GM06990 (cell line): ENCODE data around the gene ADAMTSL1.

ENCODE experiments used
- DNase-seq: peaks from one replicate; pipeline ENCODE4 v3.0.0-alpha.2; 2011; ENCODE audit not compliant: insufficient read length; ENCODE audit errors: extremely low read depth
- H3K27me3 ChIP-seq: replicated peaks from 2 replicates; pipeline ENCODE4 v1.6.0; 2011; ENCODE audit warnings: low read length; ENCODE audit not compliant: control insufficient read depth, insufficient read depth
- H3K36me3 ChIP-seq: 2 replicates; pipeline ENCODE4 v1.5.1; 2011; ENCODE audit warnings: low read length; ENCODE audit not compliant: control insufficient read depth, insufficient read depth
- H3K4me3 ChIP-seq: replicated peaks from 2 replicates; pipeline ENCODE4 v1.5.1; 2011; ENCODE audit warnings: low read depth, mild to moderate bottlenecking, control low read depth, low read length
- TF ChIP-seq, protein P1 (sequence below): IDR thresholded peaks from 2 replicates; pipeline ENCODE4 v1.5.1; 2011; ENCODE audit warnings: low read length, control low read depth, mild to moderate bottlenecking, inconsistent platforms; ENCODE audit not compliant: insufficient read depth, poor library complexity, severe bottlenecking

Gene ADAMTSL1

DNA sequence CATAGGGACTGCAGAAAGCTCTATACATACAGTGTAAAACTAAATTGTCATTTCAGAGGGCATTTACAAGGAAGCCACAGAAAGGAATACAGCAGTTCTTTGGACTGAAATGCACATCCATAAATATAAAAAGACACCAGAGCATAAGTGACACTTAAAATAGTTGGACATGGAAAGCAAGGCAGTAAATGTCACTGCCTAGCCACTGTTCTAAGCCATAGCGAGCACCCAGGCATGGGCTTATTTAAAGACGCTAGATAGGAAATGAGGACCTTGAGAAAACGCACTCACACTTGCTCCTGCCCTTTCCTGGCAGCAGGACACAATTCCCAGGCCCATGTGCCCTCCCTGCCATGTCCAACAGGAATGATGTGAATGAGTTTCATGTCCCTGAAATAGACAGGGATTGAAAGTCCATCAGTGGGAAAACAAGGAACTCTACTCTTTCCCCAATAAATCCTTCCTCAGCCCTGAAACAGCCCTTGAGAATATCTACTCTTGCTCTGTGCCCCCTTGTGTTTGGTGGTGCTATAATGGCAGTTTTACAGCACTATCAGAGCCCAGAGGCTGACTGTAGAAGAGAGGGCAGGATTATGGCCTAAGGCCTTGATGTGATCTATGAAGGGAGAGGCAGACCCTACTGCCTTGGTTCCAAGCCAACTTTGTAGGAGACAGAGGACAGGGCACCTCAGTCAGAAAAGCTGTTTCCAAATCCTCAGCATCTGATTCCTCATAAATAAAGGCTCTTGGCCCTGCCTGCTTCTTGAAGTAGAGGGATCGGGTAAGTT is 376.1 kb downstream of the ADAMTSL1 start:
- no peaks in the 10 kb centered on the region for H3K36me3 ChIP-seq
- H3K27me3 ChIP-seq, result no peaks in the 10 kb centered on the region
- TF ChIP-seq, protein P1, sequence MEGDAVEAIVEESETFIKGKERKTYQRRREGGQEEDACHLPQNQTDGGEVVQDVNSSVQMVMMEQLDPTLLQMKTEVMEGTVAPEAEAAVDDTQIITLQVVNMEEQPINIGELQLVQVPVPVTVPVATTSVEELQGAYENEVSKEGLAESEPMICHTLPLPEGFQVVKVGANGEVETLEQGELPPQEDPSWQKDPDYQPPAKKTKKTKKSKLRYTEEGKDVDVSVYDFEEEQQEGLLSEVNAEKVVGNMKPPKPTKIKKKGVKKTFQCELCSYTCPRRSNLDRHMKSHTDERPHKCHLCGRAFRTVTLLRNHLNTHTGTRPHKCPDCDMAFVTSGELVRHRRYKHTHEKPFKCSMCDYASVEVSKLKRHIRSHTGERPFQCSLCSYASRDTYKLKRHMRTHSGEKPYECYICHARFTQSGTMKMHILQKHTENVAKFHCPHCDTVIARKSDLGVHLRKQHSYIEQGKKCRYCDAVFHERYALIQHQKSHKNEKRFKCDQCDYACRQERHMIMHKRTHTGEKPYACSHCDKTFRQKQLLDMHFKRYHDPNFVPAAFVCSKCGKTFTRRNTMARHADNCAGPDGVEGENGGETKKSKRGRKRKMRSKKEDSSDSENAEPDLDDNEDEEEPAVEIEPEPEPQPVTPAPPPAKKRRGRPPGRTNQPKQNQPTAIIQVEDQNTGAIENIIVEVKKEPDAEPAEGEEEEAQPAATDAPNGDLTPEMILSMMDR, result no peak

DNA sequence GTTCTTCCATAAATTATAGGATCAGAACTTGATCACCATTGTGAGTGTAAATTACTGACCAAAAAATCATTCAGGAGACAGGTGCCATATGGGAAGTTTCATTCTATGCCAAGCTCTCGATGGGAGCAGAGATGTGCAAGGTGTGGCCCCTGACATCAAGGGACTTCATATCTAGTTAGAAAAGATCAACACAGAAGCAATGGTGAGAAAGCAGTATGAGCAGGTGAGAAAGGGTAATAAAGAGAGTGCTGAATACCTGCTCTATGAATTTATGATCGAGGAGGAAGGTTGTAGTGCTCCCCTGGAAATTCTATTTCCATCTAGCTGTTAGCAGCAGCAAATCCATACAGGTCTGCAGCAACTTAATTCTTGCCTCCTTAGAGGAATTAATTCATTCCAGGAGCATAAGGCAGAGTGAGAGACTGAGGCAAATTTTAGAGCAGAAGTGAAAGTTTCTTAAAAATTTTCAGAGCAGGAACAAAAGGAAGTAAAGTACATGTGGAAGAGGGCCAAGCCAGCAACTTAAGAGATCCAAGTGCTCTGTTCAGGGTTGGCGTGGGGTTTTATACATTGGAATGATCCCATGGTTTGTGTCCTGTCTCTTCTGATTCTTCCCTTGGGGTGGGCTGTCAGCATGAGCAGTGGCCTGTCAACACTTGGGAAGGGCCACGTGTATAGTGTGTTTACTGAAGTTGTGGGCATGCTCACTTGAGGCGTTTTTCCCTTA is 377.3 kb downstream of the ADAMTSL1 start:
- TF ChIP-seq, protein P1, result no peak
- Histone ChIP-seq H3K27me3 (no peaks in the 10 kb centered on the region), H3K4me3 (no peak overlapping the region), H3K36me3 (no peaks in the 10 kb centered on the region)
- no peak for DNase-seq

More for the DNA sequence above, 376.1 kb downstream of the ADAMTSL1 start:
- H3K4me3 ChIP-seq, result no peak overlapping the region
- DNase-seq, result no peak

DNA sequence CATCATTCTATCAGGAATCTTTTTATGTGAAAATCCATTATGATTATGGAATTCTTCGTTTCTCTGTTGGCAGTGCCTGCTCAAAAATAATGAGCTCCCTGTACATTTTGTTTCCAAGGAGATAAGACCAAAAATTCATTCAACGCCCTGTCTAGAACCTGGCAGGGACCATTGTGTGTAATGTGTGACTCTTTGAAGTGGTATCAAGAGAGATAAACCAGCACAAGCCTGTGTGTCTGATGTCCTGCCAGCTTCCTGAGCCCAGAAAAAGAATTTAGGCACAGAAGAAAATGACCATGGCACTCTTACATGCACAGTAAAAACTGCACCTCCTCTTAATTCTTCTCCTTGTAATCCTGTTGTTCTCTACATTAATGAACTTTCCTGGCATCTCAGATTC is 381.7 kb downstream of the ADAMTSL1 start:
- no peak for DNase-seq
- Histone ChIP-seq H3K27me3 (no peaks in the 10 kb centered on the region; the same call in 1 of the 2 replicates), H3K36me3 (no peaks in the 10 kb centered on the region), H3K4me3 (no peak overlapping the region)
- TF ChIP-seq, protein P1, result no peak

DNA sequence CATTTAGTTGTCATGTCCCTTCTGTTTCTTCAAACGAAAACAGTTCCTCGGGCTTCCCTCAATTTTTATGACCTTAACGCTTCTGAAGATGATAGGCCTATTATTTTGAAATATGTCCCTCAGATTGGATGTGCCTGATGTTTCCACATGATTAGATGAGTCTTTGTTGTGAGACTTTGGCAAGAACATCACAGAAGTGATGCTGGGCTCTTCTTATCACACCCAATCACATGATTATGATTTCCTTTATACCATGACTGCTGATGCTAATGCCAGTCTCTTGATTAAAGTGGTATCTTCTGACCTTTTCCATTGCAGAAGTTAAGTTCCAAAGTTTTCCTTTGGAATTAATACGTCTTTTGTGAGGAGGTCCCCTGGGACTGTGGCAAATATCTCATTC is 383.4 kb downstream of the ADAMTSL1 start:
- H3K4me3 ChIP-seq, result no peak overlapping the region
- TF ChIP-seq, protein P1, result no peak
- DNase-seq, result no peak
- no peaks in the 10 kb centered on the region; the same call in none of the 2 replicates for H3K27me3 ChIP-seq
- no peaks in the 10 kb centered on the region for H3K36me3 ChIP-seq

DNA sequence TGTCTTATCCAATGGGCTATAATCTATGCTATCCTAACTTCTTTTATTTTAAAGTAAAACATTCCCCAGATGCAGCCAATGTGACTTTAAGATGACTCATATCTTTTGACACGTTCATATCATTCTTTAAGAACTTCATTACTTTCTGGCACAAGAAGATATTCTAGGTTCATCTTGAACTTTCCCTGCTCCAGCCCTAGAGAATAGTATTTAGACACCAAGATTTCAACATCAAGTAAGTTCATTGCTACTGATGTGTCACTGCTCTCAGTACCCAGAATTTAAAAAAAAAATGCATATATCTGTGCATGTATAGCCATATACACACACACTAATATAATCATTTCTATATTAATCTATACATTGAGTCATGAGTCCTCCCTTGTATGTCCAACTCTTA is 383.8 kb downstream of the ADAMTSL1 start:
- Histone ChIP-seq H3K27me3 (no peaks in the 10 kb centered on the region; the same call in none of the 2 replicates), H3K36me3 (no peaks in the 10 kb centered on the region), H3K4me3 (no peak overlapping the region)
- no peak for DNase-seq
- TF ChIP-seq, protein P1, result no peak
